22Rv1 (cell line): ENCODE measurements around the gene COX20.

Experiments
- H3K27ac ChIP-seq: fragments of 450-650 bp; 2 replicates; pipeline ENCODE4 v1.5.1; 2017
- CTCF ChIP-seq: fragments of 450-650 bp; IDR thresholded peaks from 2 replicates; pipeline ENCODE4 v1.5.1; 2017; ENCODE audit warnings: mild to moderate bottlenecking
- ZFX ChIP-seq: fragments of 450-650 bp; IDR thresholded peaks from 2 replicates; pipeline ENCODE4 v1.6.1; 2017; ENCODE audit warnings: antibody characterized with exemption, borderline replicate concordance

COX20 gene

GRCh38 chr1:244878681-244879080 lies 43.2 kb downstream of the COX20 start:
- no peak overlapping the region for H3K27ac ChIP-seq
- TF ChIP-seq ZFX (no peak), CTCF (no peak)

GRCh38 chr1:244881552-244882280 lies 46.3 kb downstream of the COX20 start:
- no peak for TF ChIP-seq ZFX
- no peak for TF ChIP-seq CTCF
- no peak overlapping the region for H3K27ac ChIP-seq

- TF ChIP-seq CTCF (no peak), ZFX (no peak)
- no peak overlapping the region for H3K27ac ChIP-seq
Measured at GRCh38 chr1:244887281-244887680, 51.8 kb downstream of the COX20 start.

GRCh38 chr1:244893836-244894235 lies 58.4 kb downstream of the COX20 start:
- no peak for TF ChIP-seq ZFX
- TF ChIP-seq CTCF: no peak
- H3K27ac ChIP-seq: no peak overlapping the region
